ENCODE results near the gene PADI6. TPM values are rescaled to one million over a fixed set of nuclear protein-coding genes. Genes with fewer than 3 reads are reported as not detected.

Gene PADI6
- total and polyA plus RNA-seq, 2 of the 8 experiments (the other 6 are each of a cell fraction or from before 2014, with no cell fraction given): not detected

GRCh38 chr1:17350083-17350482 lies 21.9 kb upstream of the PADI6 start (continued):
- no peak for TF ChIP-seq CHD7 (IDR thresholded peaks at IDR 0.05; ENCODE audit: insufficient replicate concordance, low read length)
- no peak for TF ChIP-seq SUZ12 (IDR thresholded peaks at IDR 0.05; ENCODE audit: low read length)
- no peak for TF ChIP-seq TAF7 (optimal IDR thresholded peaks at IDR 0.05; ENCODE audit: borderline replicate concordance, low read depth, low read length)
- TF ChIP-seq RXRA (IDR thresholded peaks at IDR 0.05; ENCODE audit: insufficient read depth, low read depth, low read length): no peak
- no peak for TF ChIP-seq HDAC2 (IDR thresholded peaks at IDR 0.05; ENCODE audit: borderline replicate concordance in 1 of 2, low read depth in 2 of 2, low read length in 2 of 2)
- no peak for TF ChIP-seq SAP30 (IDR thresholded peaks at IDR 0.05; ENCODE audit: insufficient read depth, insufficient replicate concordance, low read length)
